NCI-H1092 (cell line): ENCODE data around the gene GRAMD4.

Experiments
- DNase-seq: peaks from one replicate; lab custom pipeline; 2025; lab: John Stamatoyannopoulos, UW

The GRAMD4 gene, protein sequence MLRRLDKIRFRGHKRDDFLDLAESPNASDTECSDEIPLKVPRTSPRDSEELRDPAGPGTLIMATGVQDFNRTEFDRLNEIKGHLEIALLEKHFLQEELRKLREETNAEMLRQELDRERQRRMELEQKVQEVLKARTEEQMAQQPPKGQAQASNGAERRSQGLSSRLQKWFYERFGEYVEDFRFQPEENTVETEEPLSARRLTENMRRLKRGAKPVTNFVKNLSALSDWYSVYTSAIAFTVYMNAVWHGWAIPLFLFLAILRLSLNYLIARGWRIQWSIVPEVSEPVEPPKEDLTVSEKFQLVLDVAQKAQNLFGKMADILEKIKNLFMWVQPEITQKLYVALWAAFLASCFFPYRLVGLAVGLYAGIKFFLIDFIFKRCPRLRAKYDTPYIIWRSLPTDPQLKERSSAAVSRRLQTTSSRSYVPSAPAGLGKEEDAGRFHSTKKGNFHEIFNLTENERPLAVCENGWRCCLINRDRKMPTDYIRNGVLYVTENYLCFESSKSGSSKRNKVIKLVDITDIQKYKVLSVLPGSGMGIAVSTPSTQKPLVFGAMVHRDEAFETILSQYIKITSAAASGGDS

DNA sequence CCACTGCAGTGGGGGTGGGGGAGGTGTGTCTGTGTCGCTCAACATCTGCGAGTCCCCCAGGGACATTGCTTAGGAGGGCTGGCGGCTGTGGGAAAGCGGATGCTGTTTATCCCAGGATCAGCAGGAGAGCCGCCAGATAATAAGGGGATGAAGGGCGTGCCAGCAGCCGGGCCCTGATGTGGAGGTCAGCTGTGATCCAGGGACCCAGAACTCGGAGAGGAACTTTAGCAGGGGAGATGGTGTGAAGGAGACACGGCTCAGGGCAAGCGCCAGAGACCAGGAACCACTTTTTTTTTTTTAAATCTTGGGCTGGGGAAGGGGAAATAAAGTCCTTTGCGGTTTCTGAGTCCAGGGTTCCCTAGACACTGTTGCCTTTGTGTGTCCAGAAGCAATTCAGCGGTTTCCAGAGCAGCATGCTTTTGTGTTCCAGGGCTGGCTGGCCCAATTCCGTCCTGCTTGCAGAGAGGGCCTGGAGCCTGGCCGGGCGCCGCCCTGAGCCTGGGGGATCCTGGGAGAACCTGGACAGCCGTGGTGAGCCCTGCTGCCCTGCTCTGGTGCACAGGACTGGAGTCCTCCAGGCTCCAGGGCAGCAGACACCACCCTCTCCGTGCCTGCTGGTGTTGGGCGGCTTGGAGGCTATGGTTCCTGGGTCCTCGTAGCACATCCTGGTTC, at the start of gene GRAMD4:
Gene GRAMD4 (plus strand): TSS at position 557 of the 672 bp plus-strand sequence. CDS start 6,414 bp downstream, outside the sequence.
- no peak for DNase-seq

DNA sequence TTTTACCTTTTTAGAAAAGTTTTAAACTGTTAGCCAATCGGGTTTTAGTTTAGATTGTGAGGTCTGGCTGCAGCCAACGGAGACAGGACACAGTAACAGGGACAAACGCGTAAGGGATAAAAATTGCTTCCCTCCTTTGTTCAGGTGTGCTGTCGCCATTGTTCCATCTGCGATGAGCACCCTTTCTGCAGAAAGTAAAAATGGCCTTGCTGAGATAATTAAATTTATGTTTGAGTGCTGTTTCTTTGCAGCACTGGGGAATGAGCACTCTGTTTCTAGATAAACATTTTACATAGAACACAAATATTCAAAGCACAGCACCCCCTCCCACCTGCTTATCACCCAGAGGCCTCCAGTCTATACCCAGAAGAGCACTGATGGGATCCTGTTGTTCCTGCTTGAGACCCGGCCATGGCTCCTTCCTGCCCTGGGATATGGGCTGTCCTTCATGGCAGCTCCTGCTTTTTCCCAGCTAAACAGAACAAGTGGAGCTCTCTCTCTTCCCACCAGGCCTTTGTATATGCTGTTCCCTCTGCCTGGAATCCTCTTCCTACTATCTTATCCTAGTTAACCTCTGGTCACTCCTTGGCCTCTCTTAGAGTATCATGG, 48.4 kb upstream of the GRAMD4 start:
- no peak for DNase-seq

DNA sequence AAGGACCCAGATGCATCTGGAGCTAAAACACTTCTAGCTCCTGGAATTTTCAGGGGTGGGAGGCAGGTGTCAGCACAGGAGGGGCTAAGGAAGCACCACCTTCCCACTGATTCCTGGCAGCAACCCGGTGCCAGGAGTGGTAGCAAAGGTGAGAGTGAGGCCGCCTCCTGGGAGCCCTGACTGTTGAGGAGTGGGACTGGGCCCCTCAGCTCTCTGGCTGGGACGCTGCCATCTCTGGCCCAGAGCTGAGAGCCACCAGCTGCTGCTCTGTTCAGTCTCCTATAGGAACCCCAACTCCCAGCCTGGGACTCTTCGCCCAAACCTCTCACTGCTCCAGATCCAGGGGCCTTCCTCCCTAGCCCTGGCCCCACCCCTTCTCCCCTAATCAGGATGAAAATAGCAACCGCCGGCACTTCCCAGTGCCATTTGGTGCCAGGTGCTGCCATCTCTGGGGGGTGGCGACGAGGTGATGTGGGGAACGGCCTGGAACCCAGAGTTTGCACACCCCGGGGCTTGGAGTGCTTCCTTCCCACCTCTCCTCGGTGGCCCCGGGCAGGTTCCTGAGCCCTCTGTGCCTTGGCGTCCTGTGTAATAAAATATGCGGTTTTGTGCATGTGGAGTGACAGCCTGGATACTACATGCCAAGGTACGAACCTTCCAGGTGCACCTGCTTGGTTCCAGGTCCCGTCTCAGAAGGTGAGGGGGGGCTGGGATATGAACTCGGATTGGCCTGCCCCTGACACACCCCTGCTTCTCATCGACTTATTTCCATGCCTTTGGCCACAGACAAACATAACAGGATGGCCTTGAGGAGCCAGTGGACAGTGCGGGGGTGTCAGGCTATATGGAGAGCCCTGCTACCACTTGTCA, 47.0 kb upstream of the GRAMD4 start:
- DNase-seq = no peak

DNA sequence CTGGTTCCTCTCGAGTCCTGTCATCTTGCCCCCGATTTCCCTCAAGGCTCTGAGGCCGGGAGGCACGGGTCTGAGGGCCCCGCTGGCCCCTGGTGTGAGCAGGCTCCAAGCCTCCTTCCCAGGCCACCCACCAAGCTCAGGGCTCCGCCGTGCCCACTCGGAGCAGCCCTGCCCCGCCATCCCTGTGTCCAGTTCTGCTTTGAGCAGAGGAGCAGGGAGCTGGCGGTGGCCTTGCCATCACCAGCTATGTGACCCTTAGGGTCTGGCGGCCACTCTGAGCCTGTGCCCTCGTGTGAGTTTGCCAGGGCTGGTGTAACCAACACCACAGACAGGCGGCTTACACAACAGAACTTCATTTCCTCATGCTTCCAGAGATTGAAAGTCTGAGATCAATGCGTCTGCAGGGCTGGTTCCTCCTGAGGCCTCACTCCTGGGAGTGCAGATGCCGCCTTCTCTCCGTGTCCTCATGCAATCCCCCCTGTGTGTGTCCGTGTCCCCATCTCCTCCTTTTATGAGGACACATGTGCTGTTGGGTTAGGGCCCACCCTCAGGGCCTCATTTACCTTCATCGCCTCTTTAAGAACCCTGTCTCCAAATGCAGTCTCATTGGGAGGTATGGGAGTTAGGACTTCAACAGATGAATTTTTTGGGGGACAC, 46.3 kb upstream of the GRAMD4 start:
- DNase-seq = no peak

DNA sequence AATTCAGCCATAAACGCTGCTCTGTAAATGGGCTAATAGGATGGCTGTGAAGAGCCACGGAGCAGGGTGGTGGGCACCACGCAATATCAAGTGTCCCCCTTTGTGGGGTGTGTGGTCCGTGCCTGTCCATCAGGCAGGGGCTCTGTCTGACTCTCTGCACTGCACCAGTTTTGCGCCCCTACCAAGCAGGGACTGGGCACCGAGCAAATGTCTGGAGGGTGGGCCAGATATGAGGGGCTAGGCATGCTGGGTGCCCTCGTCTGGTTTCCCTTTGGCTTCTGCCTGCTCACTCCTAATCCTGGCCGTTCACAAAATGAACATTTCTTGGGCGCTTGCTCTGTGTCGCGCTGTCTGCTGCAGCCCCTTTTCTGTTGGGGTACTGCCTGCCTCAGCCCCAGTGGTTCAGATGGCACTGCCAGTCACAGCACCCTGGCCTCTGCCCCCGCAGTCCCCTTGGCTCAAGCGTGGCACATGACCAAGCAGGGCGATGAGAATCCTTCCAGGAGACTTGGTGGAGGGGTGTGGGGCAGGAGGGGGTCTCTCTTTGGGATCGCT, 45.7 kb upstream of the GRAMD4 start:
- DNase-seq = no peak

DNA sequence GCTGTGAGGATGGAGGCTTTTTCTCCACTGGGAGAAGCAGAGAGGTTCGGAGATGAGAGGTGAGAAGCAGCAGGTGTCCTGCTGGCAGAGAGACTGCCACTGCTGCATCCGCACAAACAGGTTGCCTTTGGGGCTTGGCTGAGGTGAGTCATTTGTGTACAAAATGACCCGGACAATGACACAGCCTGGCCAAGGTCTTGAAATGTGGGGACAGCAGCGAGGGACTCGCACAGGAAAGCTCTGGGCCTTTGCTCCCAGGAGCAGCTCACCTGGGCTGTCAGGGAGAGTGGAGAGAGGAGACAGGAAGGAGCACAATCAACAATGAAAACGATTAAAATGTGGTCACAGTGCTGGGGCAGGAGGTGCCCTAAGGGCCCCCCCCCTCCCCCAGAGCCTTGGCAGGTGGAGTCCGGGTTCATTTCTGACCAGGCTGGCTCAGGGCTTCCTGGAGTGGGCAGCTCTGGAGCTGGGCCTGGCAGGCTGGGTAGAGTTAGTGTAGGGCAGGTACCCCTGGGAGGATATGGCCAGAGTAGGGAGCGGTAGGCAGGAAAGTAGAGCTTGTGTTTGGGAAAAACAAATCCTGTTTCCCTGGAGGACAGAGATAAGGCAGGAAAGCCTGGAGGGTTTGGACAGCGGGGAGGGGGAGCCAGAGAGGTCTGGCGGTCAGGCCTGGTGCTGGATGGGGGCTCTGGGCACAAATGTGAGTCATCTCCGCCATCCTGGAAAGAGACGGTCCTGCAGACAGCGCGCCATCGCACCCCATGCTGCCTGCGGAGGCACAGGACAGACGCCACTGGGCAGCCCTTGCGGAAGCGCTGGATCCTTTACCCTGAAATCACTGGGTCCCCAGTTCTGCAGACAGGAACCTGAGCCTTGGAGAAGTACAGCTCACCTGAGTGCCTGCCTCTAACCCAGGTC, 44.9 kb upstream of the GRAMD4 start:
- DNase-seq = no peak

DNA sequence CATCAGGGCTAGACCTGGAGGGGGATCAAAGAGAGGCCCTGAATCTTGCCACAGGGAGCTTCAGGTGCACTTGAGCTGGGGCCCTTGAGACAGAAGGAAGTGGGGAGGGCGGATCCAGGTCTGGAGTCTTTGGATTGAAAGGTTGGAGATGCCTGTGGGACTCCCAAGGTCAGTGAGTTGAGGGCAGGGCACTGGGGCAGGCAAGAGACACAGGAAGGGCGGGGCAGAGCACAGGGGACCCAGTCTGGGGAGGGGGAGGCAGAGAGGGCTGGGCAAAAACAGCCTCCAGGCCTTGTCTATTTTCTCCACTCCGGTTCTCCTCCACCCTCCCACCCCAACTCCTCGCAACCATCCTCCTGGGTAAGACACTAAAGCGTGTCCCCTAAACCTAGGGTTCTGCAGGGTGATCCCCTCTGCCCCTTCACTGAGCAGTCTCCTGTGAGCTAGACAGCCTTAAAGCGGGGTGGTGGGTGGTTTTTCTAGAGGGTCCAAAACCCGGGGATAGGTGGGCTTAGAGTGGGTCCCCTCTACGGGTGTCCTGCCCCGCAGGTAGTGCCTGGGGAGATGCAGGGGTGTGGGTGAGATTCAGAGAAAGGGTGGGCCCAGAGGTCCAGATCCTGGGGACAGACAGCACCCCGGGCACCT, 44.2 kb upstream of the GRAMD4 start:
- DNase-seq = no peak

DNA sequence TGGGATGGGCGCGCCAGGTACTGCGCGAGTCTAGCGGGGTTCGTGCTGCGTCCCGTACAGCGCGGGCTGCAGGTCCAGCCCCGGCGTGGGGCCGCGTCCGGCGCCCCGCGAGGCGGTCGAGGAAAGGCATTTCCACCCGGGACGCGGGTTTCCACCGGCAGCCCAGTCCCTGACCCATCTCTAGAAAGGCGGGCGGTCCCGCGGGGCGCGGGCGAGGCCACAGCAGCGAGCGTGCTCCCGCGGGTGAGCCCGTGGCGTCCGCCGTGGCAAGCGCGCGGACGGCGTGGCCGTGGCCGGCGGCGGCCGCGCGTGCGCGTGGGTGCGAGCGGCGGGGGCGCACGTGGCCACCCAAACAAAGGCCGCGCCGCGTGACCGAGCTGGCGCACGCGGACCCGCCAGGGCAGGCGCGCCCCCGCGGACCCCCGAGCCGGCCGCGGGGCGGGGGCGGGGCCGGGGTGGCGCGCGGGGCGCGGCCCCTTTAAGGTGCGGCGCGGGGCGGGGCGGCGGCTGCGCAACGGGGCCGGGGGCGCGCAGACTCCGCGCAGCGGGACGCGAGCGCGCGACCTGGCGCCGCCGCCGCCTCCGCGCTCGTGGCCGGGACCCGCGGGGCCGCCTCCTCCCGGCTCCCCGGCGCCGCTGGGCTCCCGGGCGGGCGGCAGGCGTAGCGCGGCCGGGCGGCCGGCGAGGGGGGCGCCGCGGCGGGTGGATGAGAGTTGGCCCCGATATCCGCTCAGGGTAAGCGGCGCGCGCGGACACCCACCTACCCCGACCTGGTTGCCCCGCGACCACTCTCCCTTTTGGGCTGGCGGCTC, 43.4 kb upstream of the GRAMD4 start:
- no peak for DNase-seq

DNA sequence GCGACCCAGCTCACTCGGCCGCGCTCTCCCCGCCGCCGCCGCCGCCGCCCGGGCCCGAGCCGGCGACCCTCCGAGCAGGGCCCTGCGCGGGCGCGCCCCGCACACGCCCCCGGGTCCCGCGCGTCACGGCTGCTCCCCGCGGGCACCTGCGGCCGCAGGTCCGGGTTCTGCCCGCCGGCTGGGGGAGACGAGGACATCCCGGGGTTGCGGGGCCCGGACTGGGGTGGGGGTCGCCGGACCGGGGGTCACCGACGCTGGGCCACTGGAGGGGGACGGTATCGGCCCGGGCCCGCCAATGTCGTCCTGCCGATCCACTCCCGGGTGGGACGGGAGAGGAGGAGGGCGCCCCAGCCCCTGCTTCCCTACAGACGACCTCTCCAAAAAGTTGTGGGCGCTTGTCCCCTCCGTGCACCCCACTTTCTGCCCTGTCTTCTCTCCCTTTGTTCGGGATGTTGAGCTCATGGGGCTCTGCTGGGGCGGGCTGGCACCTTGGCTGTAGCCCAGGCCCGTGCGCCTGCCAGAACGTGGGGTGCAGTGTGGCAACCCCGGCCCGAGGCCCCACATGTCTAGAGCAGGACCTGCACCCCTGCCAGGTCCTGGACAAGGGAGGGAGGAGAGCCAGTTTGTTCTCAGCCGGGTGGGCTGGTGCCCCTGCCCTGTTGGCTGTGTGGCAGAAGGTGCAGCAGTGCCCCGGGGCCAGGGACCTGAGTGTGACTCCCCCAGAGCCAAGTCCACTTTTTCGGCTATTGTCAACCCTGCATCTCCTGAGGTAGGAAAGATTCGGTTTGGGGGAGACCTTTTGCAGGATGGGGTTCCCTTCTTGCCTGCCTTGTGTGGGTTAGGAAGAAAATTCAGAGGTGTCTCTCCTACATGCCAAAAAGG, 42.6 kb upstream of the GRAMD4 start:
- no peak for DNase-seq

DNA sequence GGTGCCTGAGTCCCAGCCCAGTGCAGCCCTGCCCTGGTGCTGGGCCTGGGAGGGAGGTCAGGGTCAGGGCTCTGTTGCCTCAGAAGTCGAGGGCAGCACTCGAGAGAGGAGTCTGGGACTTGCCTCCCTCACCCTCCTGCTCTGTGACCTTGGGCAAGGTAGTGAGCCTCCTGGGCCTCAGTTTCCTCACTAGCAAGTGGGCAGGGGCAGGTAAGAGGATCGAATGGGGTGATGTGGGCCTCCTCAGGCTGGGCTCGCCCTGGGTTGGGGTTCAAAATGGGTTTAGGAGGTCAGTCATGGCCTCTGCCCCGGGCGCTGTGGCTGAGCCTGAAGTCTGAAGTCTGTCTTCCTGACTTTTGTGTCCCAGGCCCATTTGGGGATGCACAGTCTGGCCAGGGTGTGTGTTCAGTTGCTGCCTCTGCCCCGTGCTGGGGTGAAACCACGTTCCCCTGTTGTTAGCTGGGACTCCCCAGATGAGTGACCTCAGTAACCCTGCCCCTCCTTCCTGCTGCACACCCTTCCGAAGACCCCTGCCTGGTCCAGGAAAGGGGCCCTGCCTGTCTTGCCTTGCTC, 41.8 kb upstream of the GRAMD4 start:
- DNase-seq = no peak

DNA sequence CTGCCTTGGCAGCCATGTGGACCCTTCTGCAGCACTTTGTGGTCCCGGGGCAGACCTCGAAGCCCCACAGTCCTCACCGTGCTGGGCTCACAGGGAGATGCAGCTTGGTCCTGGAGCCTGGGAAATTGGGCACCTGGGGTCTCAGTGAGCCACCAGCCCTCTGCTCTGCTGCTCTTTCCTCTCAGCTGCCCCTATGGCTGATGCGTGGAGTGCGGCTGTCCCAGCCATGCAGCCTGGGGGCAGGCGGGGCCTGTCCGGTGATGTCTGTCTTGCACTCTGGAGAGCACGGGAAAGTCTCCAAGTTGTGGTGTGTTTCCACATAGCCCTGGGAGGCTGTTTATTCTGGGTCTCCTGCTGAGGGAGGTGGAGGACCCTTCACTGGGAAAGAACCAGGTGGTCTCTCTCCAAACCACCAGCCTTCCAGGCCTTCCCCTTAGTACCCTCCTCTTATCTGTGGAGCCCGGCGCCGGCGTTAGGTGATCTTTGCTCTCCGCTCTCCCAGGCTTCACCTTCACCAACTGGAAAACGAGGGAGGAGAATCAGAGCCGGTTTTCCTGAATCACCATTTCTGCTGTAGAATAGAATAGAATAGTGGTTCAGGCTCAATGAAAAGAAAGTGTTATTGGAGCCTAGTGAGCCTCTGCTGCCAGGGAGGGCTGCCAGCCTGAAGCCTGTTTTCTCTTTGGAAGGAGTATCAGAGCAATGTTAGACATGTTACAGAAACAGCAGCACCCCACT, 41.2 kb upstream of the GRAMD4 start:
- DNase-seq = no peak

DNA sequence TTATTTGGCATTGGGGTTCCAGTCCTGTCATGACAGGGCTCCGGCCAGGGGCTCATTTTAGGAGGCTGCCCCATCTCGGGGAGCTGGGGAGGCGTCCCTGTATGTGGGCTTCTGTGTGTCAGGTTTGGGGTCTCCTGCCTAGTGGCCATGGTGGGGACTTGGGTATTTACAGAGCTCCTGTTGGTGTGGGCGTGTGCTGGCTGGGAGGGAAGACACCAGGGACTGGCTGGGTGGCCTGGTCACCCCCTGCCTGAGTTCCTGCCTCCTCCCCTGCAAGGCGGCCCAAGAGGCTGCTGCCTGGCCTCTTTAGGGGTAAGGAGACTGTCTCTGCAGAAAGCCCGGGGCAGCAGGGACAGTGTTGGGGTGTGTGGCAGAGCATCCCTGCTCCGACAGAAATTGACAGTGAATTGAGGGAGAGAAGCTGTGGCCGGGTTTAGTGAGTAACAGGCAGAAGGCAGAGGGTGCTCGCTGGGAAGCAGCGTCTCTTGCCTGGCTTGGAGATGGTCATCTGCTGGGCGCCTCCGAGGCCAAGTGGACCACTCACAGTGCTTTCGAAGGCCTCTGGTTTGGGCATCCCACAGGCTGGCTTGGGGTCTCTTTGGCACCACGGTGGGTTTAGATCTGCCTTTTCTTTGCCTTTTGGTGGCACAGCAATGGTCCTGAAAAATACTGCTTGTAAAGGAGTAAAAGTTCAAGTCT, 40.3 kb upstream of the GRAMD4 start:
- no peak for DNase-seq

DNA sequence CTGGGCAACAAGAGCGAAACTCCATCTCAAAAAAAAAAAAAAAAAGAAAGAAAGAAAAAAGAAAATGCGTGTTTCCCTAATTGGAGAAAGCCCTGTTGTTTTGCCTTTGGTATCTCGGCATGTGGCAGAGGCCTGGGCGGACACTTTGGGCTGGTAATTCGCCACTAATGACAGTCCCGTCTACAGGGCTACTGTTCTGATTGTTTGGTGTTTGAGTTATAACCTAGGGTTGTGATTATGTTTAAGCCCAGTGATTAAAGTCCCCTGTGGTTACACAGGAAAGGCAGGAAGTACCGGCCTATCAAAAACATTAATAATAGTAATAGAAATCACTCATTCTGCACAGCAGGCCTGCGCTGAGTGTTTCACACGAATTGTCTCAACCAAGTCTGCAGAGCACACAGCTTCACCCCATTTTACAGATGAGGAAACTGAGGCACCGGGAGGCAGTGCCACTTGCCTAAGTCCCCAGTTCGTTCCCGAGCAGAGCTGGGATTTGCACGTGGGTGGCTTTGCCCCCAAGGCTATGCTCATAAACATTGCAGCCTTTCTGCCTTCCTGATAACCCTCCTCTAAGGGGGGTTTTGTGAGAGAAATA, 39.1 kb upstream of the GRAMD4 start:
- no peak for DNase-seq

DNA sequence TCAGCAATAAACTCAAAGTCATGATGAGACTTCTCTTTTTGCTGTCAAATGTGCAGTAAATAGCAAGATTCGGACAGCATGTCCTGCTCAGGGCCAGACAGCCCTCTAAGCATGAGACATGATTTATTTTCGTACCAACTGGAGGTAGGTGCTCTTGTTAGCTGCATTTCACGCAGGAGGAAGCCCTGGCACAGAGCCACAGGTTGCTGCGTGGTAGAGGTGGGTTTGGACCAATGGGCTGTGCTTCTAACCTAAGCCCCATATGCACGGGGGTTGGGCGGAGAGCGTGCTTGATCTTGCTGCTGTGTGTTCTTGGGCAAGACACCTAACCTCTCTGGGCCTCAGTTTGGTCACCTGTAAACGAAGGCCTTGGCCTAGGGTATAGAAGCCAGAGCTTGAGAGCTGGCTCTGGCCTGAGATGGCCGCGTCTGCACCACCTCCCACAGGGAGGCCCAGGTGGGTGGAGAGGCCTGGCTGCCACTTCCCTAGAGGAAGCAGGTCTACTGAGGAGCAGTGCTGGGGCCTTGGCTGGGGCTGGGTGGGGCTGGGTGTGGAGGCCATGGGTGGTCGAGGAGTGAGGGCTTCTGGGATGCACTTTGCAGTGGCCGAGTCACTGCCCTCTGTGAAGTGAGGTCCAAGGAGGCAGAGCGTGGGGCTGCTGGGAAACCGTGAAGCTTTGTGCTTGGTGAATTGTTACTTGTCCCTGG, 38.5 kb upstream of the GRAMD4 start:
- DNase-seq = no peak
